ENCODE measurements around the gene DGKZ.
"Not testable (repeated sequence)": the region's sequence is repeated elsewhere in the genome, so short reads cannot be mapped to it uniquely, and the experiment has no call there.

The DGKZ gene

GRCh38 chr11:46376258-46377050, 29.2 kb downstream of the DGKZ start:
- H3K4me3 ChIP-seq (ENCODE audit: low read length), result no peak overlapping the region
- DNase-seq (ENCODE audit: low read depth, low spot score), result no peak

GRCh38 chr11:46377290-46377689, 30.0 kb downstream of the DGKZ start:
- no peak overlapping the region for H3K4me3 ChIP-seq (ENCODE audit: low read length)
- no peak for DNase-seq (ENCODE audit: low read depth, low spot score)

- DNase-seq (ENCODE audit: low read depth, low spot score), result no peak
- H3K4me3 ChIP-seq (ENCODE audit: low read length), result no peak overlapping the region
These were observed 30.6 kb downstream of the DGKZ start for GRCh38 chr11:46377831-46378230.

- no peak for DNase-seq (ENCODE audit: low read depth, low spot score)
- H3K4me3 ChIP-seq (ENCODE audit: low read length), result no peak overlapping the region
These were observed 31.0 kb downstream of the DGKZ start for GRCh38 chr11:46378296-46378695.

- no peak overlapping the region for H3K4me3 ChIP-seq (ENCODE audit: low read length)
- no peak for DNase-seq (ENCODE audit: low read depth, low spot score)
These were observed 31.7 kb downstream of the DGKZ start for GRCh38 chr11:46378811-46379481.

- DNase-seq (ENCODE audit: low read depth, low spot score); H3K4me3 ChIP-seq (ENCODE audit: low read length): not testable (repeated sequence)
These were observed 32.4 kb downstream of the DGKZ start for GRCh38 chr11:46379482-46380293.

DNA sequence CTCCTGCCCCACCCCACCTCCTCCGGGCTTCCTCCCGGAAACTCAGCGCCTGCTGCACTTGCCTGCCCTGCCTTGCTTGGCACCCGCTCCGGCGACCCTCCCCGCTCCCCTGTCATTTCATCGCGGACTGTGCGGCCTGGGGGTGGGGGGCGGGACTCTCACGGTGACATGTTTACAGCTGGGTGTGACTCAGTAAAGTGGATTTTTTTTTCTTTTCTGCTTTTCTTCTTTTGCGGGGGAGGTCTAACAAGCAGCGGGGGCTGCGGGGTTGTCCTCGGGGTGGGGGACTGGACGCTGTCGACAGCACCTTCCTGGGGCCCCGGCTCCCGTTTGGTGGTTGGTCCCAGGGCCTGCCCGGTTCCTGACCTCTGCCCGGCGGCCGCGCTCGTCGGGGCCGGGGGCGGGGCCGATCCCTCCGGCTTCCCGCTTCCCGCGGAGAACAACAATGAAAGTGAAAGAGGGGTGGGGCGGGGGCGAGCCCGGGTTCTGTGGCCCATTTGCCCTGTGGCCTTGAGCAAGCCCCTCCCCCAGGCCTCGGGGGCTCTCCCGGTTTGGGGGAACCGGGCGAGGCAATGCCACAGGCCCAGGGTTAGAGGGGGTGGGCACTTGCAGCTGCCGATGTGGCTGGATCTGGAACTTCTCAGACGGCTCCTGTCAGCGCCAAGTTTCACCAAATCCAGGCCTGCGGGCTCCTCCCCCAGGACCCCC, 33.2 kb downstream of the DGKZ start:
- no peak overlapping the region for H3K4me3 ChIP-seq (ENCODE audit: low read length)
- no peak for DNase-seq (ENCODE audit: low read depth, low spot score)

DNA sequence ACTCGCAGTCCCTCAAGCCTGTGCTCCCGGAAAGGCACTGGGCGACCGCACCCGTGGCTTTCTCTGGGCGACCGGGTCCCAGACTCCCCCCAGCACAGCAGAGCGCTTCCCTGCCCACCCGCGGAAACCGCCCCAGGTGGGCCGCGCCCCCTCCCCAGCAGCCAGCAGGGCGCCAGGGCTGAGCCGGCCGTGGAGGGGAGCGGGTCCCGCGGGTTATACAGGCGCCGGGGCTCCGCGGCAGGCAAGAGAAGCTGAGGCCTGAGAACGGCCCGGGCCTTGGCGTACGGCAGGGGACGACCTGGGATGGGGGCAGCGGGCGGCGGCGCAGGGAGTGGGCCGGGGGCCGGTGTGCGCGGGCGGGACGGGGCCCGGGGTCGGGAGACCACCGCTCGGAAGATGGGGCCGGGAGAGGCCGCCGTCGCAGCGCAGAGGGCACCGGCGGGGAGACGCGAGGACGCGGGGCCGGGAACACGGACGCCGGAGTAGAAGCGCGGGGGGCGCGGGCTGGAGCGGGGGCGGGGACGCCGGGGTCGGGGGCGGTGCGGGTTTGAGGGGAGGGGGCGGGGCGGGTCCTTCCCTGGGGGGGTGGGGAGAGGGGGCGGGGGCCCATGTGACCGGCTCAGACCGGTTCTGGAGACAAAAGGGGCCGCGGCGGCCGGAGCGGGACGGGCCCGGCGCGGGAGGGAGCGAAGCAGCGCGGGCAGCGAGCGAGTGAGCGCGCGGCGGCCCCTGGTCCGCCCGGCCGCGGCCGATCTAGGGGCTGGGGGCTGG, 34.0 kb downstream of the DGKZ start, which contains the start of gene MDK:
Gene MDK, plus strand, starts transcription at position 622 of the 771 bp plus-strand sequence. CDS start 389 bp downstream, outside the sequence.
- DNase-seq (ENCODE audit: low read depth, low spot score), result no peak
- H3K4me3 ChIP-seq (ENCODE audit: low read length), result no peak within 1 kb of the TSS; the same call in 1 of the 2 replicates

DNA sequence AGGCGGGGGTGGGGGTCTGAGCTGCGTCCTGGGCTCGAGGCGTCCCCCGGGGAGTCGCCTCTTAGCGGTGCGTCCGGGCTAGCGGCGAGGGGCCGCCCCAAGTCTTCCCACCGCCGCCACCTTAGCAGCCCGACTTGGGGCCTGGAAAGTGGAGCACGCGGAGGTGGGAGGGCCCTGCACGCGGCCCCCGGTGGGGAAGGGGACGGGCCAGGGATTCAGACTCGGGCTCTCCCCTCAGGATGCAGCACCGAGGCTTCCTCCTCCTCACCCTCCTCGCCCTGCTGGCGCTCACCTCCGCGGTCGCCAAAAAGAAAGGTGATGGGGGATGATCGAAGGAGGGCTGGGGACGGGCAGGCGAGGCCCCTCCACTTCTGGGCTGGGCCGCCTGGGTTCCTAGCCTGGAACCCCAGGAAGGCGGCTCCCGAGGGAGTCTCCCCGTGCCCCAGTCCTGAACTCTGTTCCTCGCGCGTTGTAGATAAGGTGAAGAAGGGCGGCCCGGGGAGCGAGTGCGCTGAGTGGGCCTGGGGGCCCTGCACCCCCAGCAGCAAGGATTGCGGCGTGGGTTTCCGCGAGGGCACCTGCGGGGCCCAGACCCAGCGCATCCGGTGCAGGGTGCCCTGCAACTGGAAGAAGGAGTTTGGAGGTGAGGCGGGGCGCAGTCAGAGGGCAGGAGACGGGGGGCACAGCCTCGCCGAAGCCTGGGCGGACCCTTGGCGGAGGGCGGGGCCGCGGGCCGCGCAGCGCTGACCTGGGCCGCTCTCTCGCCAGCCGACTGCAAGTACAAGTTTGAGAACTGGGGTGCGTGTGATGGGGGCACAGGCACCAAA, 34.8 kb downstream of the DGKZ start:
- DNase-seq (ENCODE audit: low read depth, low spot score), result no peak
- no peak overlapping the region for H3K4me3 ChIP-seq (ENCODE audit: low read length)

- H3K4me3 ChIP-seq (ENCODE audit: low read length), result no peak overlapping the region
- DNase-seq (ENCODE audit: low read depth, low spot score), result no peak
These were observed 35.6 kb downstream of the DGKZ start for GRCh38 chr11:46382646-46383403.

GRCh38 chr11:46383404-46383758, 36.1 kb downstream of the DGKZ start:
- H3K4me3 ChIP-seq (ENCODE audit: low read length), result no peak overlapping the region
- no peak for DNase-seq (ENCODE audit: low read depth, low spot score)

DNA sequence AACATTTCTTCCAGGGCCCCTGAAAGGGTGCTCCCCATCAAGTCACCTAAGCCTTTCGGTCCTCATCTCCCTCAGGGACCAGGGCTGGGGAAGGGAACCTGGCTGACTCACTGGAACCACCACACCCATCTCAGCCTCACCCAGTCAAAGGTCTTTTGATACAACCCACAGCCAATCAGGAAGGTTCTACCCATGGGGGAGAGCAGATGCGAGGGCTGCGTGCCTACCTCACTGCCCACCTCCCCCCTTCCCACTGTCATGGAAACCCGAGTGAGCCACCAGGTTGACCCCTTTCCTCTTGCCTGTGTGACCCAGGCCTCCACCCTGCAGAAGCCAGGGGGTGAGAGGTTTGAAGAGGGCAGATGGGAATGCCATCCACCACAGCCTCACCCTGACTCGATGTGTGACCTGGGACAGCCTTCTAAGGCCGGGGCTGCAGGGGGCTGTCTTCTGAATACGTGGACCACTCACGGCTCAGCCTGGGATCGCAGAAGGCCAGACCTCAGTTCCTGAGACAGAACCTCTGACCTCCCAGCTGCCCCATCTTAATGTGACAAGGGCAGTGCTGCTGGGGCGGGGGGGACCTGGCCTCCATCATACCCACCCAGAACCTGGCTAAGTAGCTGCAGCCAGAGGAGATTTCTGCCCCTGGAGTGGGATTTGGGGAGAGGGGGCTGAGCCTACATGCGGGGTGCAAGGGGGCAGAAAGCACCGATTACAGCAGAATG, 36.9 kb downstream of the DGKZ start:
- DNase-seq (ENCODE audit: low read depth, low spot score), result no peak
- H3K4me3 ChIP-seq (ENCODE audit: low read length), result no peak overlapping the region

DNA sequence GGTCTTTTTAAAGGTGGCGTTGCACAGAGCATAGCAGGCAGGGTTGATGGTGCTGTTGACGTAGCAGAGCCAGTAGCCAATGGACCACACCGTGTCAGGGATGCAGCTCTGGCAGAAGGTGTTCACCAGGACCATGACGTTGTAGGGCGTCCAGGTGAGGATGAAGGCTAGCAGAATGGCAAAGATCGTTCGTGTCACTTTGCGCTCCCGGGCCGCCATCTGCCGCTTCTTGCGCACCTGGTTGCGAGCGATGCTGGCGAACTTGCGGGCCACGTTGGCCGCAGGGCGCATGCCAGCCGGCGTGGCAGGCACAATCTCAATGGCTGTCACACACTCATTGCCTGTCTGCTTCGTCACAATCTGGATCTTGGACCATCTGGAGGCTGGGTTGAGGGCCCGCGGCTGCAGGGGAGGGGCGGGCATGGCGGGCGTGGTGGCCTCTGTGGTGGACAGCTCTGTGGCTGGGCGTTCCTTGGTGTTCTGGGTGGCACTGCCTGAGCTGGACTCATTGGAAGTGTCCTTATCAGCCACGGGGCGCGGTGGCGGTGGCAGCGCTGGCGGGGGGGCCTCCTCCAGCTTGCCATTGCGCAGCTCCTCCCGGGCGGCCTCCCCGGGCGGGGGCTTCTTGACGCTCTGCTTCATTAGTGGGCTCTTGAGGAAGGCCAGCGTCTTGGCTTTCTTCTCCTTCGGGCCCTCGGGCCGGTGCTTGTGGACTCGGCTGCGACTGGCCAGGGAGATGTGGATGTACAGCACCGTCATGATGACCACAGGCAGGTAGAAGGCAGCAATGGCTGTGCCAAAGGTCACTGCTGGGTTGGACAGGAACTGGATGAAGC, 38.1 kb downstream of the DGKZ start:
- H3K4me3 ChIP-seq (ENCODE audit: low read length), result no peak overlapping the region
- no peak for DNase-seq (ENCODE audit: low read depth, low spot score)

DNA sequence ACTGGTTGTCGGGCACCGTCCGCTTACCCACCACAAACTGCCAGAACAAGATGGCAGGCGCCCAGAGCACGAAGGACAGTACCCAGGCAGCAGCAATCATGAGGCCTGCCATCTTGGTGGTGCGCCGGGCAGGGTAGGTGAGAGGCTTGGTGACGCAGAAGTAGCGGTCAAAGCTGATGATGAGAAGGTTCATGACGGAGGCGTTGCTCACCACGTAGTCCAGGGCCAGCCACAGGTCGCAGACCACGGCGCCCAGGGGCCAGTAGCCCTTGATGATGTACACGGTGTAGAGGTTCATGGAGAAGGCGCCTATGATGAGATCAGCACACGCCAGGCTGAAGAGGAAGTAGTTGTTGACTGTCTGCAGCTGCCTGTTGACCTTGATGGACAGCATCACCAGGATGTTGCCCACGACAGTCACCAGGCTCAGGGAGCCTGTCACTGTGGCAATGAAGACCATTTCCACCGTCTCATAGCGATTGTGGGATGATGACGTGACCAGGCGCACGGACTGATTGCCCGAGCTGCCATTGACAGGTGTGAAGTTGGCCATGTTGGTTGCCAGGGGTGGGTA, 38.8 kb downstream of the DGKZ start:
- DNase-seq (ENCODE audit: low read depth, low spot score), result no peak
- H3K4me3 ChIP-seq (ENCODE audit: low read length), result no peak overlapping the region

GRCh38 chr11:46386674-46387073, 39.4 kb downstream of the DGKZ start:
- no peak overlapping the region for H3K4me3 ChIP-seq (ENCODE audit: low read length)
- no peak for DNase-seq (ENCODE audit: low read depth, low spot score)
